Mucosa of descending colon (tissue), 3 donors: Measurements from ENCODE around the gene ZC3H15. TPM values are rescaled to one million over a fixed set of nuclear protein-coding genes. Genes with fewer than 3 reads are reported as not detected.
"Not testable (repeated sequence)": the region's sequence is repeated elsewhere in the genome, so short reads cannot be mapped to it uniquely, and the experiment has no call there.

Source experiments
- ATAC-seq: fragments of 200-7000 bp; cut with Tn5 transposase; one replicate; pipeline ENCODE4 v1.9.1; 2020; ENCODE audit warnings: mild to moderate bottlenecking, moderate library complexity
- DNase-seq, 3 donors: peaks; one replicate each; pipeline ENCODE4 v3.0.0-alpha.2; 2020
- H3K36me3 ChIP-seq: fragments of 200-600 bp; one replicate; pipeline ENCODE4 v1.8.0; 2021; ENCODE audit warnings: low read depth, mild to moderate bottlenecking
- H3K4me1 ChIP-seq: fragments of 200-600 bp; one replicate; pipeline ENCODE4 v1.8.0; 2021; ENCODE audit warnings: low read depth, mild to moderate bottlenecking
- H3K4me3 ChIP-seq: fragments of 200-600 bp; one replicate; pipeline ENCODE4 v1.8.0; 2021; ENCODE audit warnings: mild to moderate bottlenecking
- H3K9me3 ChIP-seq: fragments of 200-600 bp; one replicate; pipeline ENCODE4 v1.8.0; 2021; ENCODE audit warnings: mild to moderate bottlenecking
- CTCF ChIP-seq: fragments of 200-600 bp; IDR thresholded peaks from one replicate; pipeline ENCODE4 v1.8.0; 2022; ENCODE audit warnings: antibody characterized with exemption, mild to moderate bottlenecking
- intact Hi-C, 2 donors: fragments of 100-400 bp; cut with DNase I in 1 of 2; cut with micrococcal nuclease in 1 of 2; formaldehyde crosslinking; loops; one replicate each; pipeline versions ENCODE4 v1.11.0 to v1.11.1; 2022; cut with DNase I, micrococcal nuclease
- total RNA-seq, 3 donors: library from RNA; stranded (reverse); fragmentation: NEBNext Ultra II Directional in 2 of 3; extraction: Animal tissue kit (Norgen Biotek cat#: 25700) in 2 of 3; gene quantifications; one replicate each; pipeline versions ENCODE4 v1.2.1 to v1.2.4, GENCODE V29; 2021 to 2023
- donor health status: DM: no; HTN: no; CAD: no; lungs with moderate emphysema.
- donor health status: DM: no; HTN: no; CAD: no.
- donor health status: DM: no; HTN: yes; CAD: no.

The ZC3H15 gene
- total RNA-seq, 3 donors from 2014 or later = 46.5 to 54.6 (median 48.2) TPM

- H3K4me1 ChIP-seq = no peaks in the 10 kb centered on the region
- intact Hi-C loops = no loop called here
- ATAC-seq (no peak), DNase-seq (no peak)
- no peaks in the 10 kb centered on the region for H3K9me3 ChIP-seq
- TF ChIP-seq CTCF = no peak
- no peak overlapping the region for H3K4me3 ChIP-seq
- H3K36me3 ChIP-seq = no peaks in the 10 kb centered on the region
These were observed 30.3 kb downstream of the ZC3H15 start for GRCh38 chr2:186516396-186516795.

DNA sequence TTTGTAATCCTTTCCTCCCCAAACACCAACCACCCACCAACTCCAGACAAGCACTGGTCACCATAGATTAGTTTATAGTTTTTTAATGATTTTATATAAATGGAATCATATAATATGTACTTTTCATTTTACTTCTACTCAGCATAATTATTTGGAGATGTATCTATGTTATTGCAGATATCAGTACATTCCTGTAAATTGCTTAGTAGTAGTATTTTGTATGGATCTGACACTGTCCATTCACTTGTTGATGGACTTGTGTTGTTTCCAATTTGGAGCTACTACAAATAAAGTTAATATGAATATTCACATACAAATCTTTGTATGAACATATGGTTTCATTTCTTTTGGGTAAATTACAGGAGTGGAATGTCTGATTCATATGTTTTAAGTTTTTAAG is 31.0 kb downstream of the ZC3H15 start:
- intact Hi-C loops = no loop called here
- no peak for DNase-seq

GRCh38 chr2:186518291-186518690 is 32.2 kb downstream of the ZC3H15 start:
- TF ChIP-seq CTCF = no peak
- Histone ChIP-seq H3K4me3 (no peak overlapping the region), H3K4me1 (no peaks in the 10 kb centered on the region), H3K9me3 (no peaks in the 10 kb centered on the region), H3K36me3 (no peaks in the 10 kb centered on the region)
- ATAC-seq (no peak), DNase-seq (no peak)
- intact Hi-C loops = no loop called here

More for the DNA sequence above, 31.0 kb downstream of the ZC3H15 start:
- no peak overlapping the region for H3K4me3 ChIP-seq
- H3K36me3 ChIP-seq = no peaks in the 10 kb centered on the region
- H3K9me3 ChIP-seq = no peaks in the 10 kb centered on the region
- TF ChIP-seq CTCF = no peak
- no peaks in the 10 kb centered on the region for H3K4me1 ChIP-seq
- no peak for ATAC-seq

DNA sequence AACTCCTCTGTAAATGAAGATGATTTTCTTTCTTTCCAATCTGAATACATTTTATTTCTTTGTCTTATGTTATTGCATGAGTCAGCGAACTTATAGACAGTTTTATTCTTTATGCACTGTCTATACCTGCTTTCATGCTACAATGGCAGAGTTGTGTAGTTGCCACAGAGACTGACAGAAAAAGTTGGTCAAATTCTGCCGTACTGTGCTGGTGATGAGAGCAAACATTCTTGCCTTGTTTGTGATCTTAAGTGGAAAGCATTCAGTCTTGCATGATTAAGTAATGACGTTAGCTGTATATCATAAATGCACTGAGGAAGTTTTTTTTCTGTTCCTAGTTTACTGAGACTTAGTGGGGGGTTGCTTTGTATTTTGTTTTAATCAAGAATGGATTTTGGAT is 32.9 kb downstream of the ZC3H15 start:
- no peaks in the 10 kb centered on the region for H3K4me1 ChIP-seq
- ATAC-seq (no peak), DNase-seq (no peak)
- no peak for TF ChIP-seq CTCF
- no peaks in the 10 kb centered on the region for H3K36me3 ChIP-seq
- no peaks in the 10 kb centered on the region for H3K9me3 ChIP-seq
- no peak overlapping the region for H3K4me3 ChIP-seq
- intact Hi-C loops = no loop called here

GRCh38 chr2:186521570-186522153 is 35.6 kb downstream of the ZC3H15 start:
- H3K4me1 ChIP-seq, DNase-seq, H3K9me3 ChIP-seq, H3K4me3 ChIP-seq, ATAC-seq, H3K36me3 ChIP-seq, intact Hi-C loops: not testable (repeated sequence)

GRCh38 chr2:186522450-186522849 is 36.4 kb downstream of the ZC3H15 start:
- H3K9me3 ChIP-seq = no peaks in the 10 kb centered on the region
- intact Hi-C loops = no loop called here
- ATAC-seq = no peak
- H3K4me1 ChIP-seq = no peaks in the 10 kb centered on the region
- H3K4me3 ChIP-seq = no peak overlapping the region
- no peak for DNase-seq
- no peak for TF ChIP-seq CTCF
- H3K36me3 ChIP-seq = no peaks in the 10 kb centered on the region
